HCT116 (cell line): ENCODE results near the gene PIK3R1. TPM values are rescaled to one million over a fixed set of nuclear protein-coding genes. Genes with fewer than 3 reads are reported as not detected.

Source experiments
- ATAC-seq: fragments of 200-7000 bp; cut with Tn5 transposase; 2 replicates; pipeline ENCODE4 v1.9.1; 2020; ENCODE audit warnings: mild to moderate bottlenecking, moderate library complexity
- BruUV-seq: library from RNA; stranded (reverse); fragments of 400-500 nt; replicated peaks from 2 replicates; lab custom pipeline; 2021; lab: Mats Ljungman, UMichigan
- CTCF ChIA-PET: fragments of 300-600 bp; sonication (Branson Sonifier 250); formaldehyde crosslinking; loops from one replicate; lab custom pipeline; 2021; ENCODE audit warnings: antibody characterized with exemption; lab: Charles Lee
- POLR2A ChIA-PET: fragments of 300-600, 350-600 bp; sonication (Branson Sonifier 250); formaldehyde crosslinking; loops from one replicate; lab custom pipeline; 2021; ENCODE audit warnings: antibody characterized with exemption; lab: Charles Lee
- RAD21 ChIA-PET, 2 experiments: fragments of 300-600 bp; sonication (Branson Sonifier 250); formaldehyde crosslinking; loops; one replicate each; lab custom pipeline; 2023; ENCODE audit warnings: low total read pairs in 2 of 2; ENCODE audit not compliant: uncharacterized antibody in 2 of 2, unreplicated experiment in 2 of 2, low non-redundant PET in 1 of 2; lab: Charles Lee
- DNase-seq: peaks from one replicate; pipeline ENCODE4 v3.0.0-alpha.2; 2010; ENCODE audit warnings: low read depth, low spot score
- H2AFZ ChIP-seq: fragments of 200-600 bp; shearing (Covaris generic), sonication (generic); 2 replicates; pipeline ENCODE4 v1.6.1; 2017; ENCODE audit warnings: low read depth, mixed run types, mixed read lengths, antibody characterized with exemption, low read length; ENCODE audit not compliant: poor library complexity, severe bottlenecking
- H3K27ac ChIP-seq: 2 replicates; pipeline ENCODE4 v1.5.1; 2012; ENCODE audit warnings: low read depth, low read length
- H3K27me3 ChIP-seq: fragments of 200-600 bp; sonication (generic); 2 replicates; pipeline ENCODE4 v1.6.1; 2016; ENCODE audit warnings: mixed run types, low read length, mixed read lengths; ENCODE audit not compliant: insufficient read depth
- H3K36me3 ChIP-seq, 2 experiments: fragments of 200-500 bp in 1 of 2; fragments of 200-600 bp in 1 of 2; sonication (Bioruptor generic) in 1 of 2; sonication (generic) in 1 of 2; 2 replicates each; pipeline versions ENCODE4 v1.5.1 to v1.6.1; 2014 to 2016; ENCODE audit warnings: low read length in 2 of 2, inconsistent platforms in 1 of 2, mixed read lengths in 1 of 2, mixed run types in 1 of 2; ENCODE audit not compliant: insufficient read depth in 2 of 2, control insufficient read depth in 1 of 2
- H3K4me1 ChIP-seq, 2 experiments: fragments of 200-600 bp in 1 of 2; sonication (generic) in 1 of 2; 2 replicates each; pipeline versions ENCODE4 v1.5.1 to v1.6.1; 2012 to 2017; ENCODE audit warnings: low read length in 2 of 2, inconsistent platforms in 1 of 2, mild to moderate bottlenecking in 1 of 2, mixed read lengths in 1 of 2, mixed run types in 1 of 2, moderate library complexity in 1 of 2; ENCODE audit not compliant: insufficient read depth in 2 of 2, control insufficient read depth in 1 of 2
- H3K4me2 ChIP-seq: fragments of 200-600 bp; sonication (generic); 2 replicates; pipeline ENCODE4 v1.6.1; 2017; ENCODE audit warnings: mixed run types, low read length, mixed read lengths
- H3K4me3 ChIP-seq, 2 experiments: fragments of 200-600 bp in 1 of 2; sonication (generic) in 1 of 2; replicated peaks in 1 of 2; 2 replicates each; pipeline ENCODE4 v1.5.1; 2011 to 2016; ENCODE audit warnings: low read length in 2 of 2, control low read depth in 1 of 2, low read depth in 1 of 2, mild to moderate bottlenecking in 1 of 2, mixed read lengths in 1 of 2, mixed run types in 1 of 2
- H3K79me2 ChIP-seq: fragments of 200-600 bp; sonication (generic); 2 replicates; pipeline ENCODE4 v1.6.1; 2017; ENCODE audit warnings: mild to moderate bottlenecking, mixed run types, low read length, moderate library complexity, mixed read lengths; ENCODE audit not compliant: insufficient read depth
- H3K9ac ChIP-seq: fragments of 200-600 bp; sonication (generic); 2 replicates; pipeline ENCODE4 v1.6.1; 2016; ENCODE audit warnings: low read length, mixed read lengths
- H3K9me2 ChIP-seq: fragments of 200-600 bp; sonication (generic), shearing (Covaris generic); 2 replicates; pipeline ENCODE4 v1.6.1; 2017; ENCODE audit warnings: mixed run types, mild to moderate bottlenecking, moderate library complexity; ENCODE audit not compliant: insufficient read depth
- H3K9me3 ChIP-seq, 2 experiments: fragments of 200-500 bp in 1 of 2; fragments of 200-600 bp in 1 of 2; sonication (Bioruptor generic) in 1 of 2; sonication (generic) in 1 of 2; 2 replicates each; pipeline ENCODE4 v1.6.1; 2014 to 2017; ENCODE audit warnings: low read length in 2 of 2, mixed read lengths in 2 of 2, inconsistent platforms in 1 of 2, low read depth in 1 of 2, mild to moderate bottlenecking in 1 of 2, mixed run types in 1 of 2, moderate library complexity in 1 of 2; ENCODE audit not compliant: control insufficient read depth in 1 of 2, insufficient read depth in 1 of 2
- H4K20me1 ChIP-seq: fragments of 200-600 bp; sonication (generic), shearing (Covaris generic); 2 replicates; pipeline ENCODE4 v1.6.1; 2017; ENCODE audit warnings: mixed run types, mild to moderate bottlenecking, moderate library complexity; ENCODE audit not compliant: insufficient read depth
- ATF3 ChIP-seq: IDR thresholded peaks from 2 replicates; pipeline ENCODE4 v1.6.1; 2012
- EGR1 ChIP-seq: IDR thresholded peaks from 2 replicates; pipeline ENCODE4 v1.6.1; 2012; ENCODE audit warnings: low read depth
- ELF1 ChIP-seq: IDR thresholded peaks from 2 replicates; pipeline ENCODE4 v1.6.1; 2012; ENCODE audit warnings: low read depth, borderline replicate concordance
- POLR2A ChIP-seq: IDR thresholded peaks from 2 replicates; pipeline ENCODE4 v1.7.0; 2011; ENCODE audit warnings: borderline replicate concordance; ENCODE audit not compliant: insufficient read depth, insufficient read length; ENCODE audit errors: extremely low read depth
- POLR2AphosphoS5 ChIP-seq: IDR thresholded peaks from 2 replicates; pipeline ENCODE4 v1.6.1; 2011; ENCODE audit warnings: mild to moderate bottlenecking, low read depth, low read length, moderate library complexity
- RAD21 ChIP-seq: IDR thresholded peaks from 2 replicates; pipeline ENCODE4 v1.6.1; 2012; ENCODE audit warnings: low read depth, mild to moderate bottlenecking
- REST ChIP-seq: IDR thresholded peaks from 2 replicates; pipeline ENCODE4 v1.6.1; 2012; ENCODE audit warnings: low read depth
- SIN3A ChIP-seq: IDR thresholded peaks from 2 replicates; pipeline ENCODE4 v1.6.1; 2012; ENCODE audit warnings: low read depth
- SRF ChIP-seq: IDR thresholded peaks from 2 replicates; pipeline ENCODE4 v1.6.1; 2012; ENCODE audit warnings: low read depth
- ZBTB33 ChIP-seq: IDR thresholded peaks from 2 replicates; pipeline ENCODE4 v1.6.1; 2011; ENCODE audit warnings: mild to moderate bottlenecking, low read length, moderate library complexity; ENCODE audit not compliant: insufficient replicate concordance; ENCODE audit errors: extremely low read depth
- ZFX ChIP-seq: fragments of 450-650 bp; IDR thresholded peaks from 2 replicates; pipeline ENCODE4 v1.6.1; 2017
- ZNF274 ChIP-seq: fragments of 200-500 bp; sonication (Bioruptor generic); IDR thresholded peaks from 2 replicates; pipeline ENCODE4 v1.6.1; 2014; ENCODE audit warnings: mild to moderate bottlenecking, low read depth, low read length, inconsistent platforms
- intact Hi-C: fragments of 100-400 bp; cut with micrococcal nuclease; formaldehyde crosslinking; loops from 2 replicates; pipeline ENCODE4 v1.10.0; 2022
- total RNA-seq: library from RNA; stranded (reverse); gene quantifications from one replicate; pipeline ENCODE4 v1.2.1, GENCODE V29; 2021; ENCODE audit not compliant: unreplicated experiment

Gene PIK3R1
- total RNA-seq, 1 experiment from 2014 or later: 7.2 TPM

- no peak overlapping the region for H3K27ac ChIP-seq
- no peak overlapping the region for H3K4me3 ChIP-seq
- no peaks in the 10 kb centered on the region for H3K9me3 ChIP-seq
- intact Hi-C loops: no loop called here
- ATAC-seq: no peak
- no peak overlapping the region for H3K9ac ChIP-seq
- no peaks in the 10 kb centered on the region for H3K79me2 ChIP-seq
- H3K36me3 ChIP-seq: peaks cover 4 to 11% of the 10 kb centered on the region in 2 experiments; a peak in 1 of 4 replicates
- RAD21 ChIA-PET: no interaction called here
- no TSS peak for BruUV-seq
- peaks cover 3 to 11% of the 10 kb centered on the region in 2 experiments; a peak in 2 of 4 replicates for H3K4me1 ChIP-seq
- no peaks in the 10 kb centered on the region for H4K20me1 ChIP-seq
- H2AFZ ChIP-seq: no peak overlapping the region
- DNase-seq: no peak
- TF ChIP-seq SRF: no peak
- TF ChIP-seq REST: no peak
- no peak for TF ChIP-seq SIN3A
- TF ChIP-seq RAD21: no peak
- no peak for TF ChIP-seq ELF1
- TF ChIP-seq ZFX: no peak
- TF ChIP-seq POLR2AphosphoS5: no peak
- TF ChIP-seq EGR1: no peak
- no peak for TF ChIP-seq ZNF274
- no peak for TF ChIP-seq POLR2A
- no peak for TF ChIP-seq ZBTB33
- no peak for TF ChIP-seq ATF3
- TF ChIP-seq, all 23 proteins: peak for 0
- Histone ChIP-seq H3K9me2 (no peaks in the 10 kb centered on the region), H3K4me2 (no peak overlapping the region), H3K27me3 (no peaks in the 10 kb centered on the region)
- CTCF ChIA-PET: no interaction called here
- POLR2A ChIA-PET: no interaction called here
These were observed 76.8 kb downstream of the PIK3R1 start for GRCh38 chr5:68292316-68292715.
